ENCODE measurements around the gene TLN1. TPM values are rescaled to one million over a fixed set of nuclear protein-coding genes. Genes with fewer than 3 reads are reported as not detected.
A peak's percentile ranks its signal among the peaks of the same experiment; 100 is the strongest.

Gene TLN1
- total RNA-seq, 1 experiment from 2014 or later = 109 TPM

DNA sequence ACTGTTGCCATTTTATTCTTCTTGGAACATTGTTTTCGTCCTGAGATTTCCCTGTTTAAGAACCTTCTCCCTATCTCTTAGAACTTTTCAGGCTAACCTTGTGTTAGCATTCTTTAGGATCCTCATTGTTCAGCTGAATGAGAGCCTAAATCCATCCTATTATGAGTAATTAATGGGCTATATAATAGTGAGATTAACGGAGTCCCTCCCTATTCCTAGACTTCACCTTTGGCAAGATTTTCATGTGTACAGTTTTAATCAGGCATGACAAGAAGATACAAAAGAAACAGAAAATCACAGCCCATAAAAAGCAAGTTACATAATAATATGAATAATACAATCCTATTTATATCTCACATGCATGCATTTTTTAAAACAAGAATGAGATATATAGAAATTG, 31.2 kb upstream of the TLN1 start:
- H3K9me3 Mint-ChIP-seq = no peaks in the 10 kb centered on the region
- H3K27me3 Mint-ChIP-seq (ENCODE audit: low read depth) = no peaks in the 10 kb centered on the region
- DNase-seq (ENCODE audit: low spot score) (no peak), ATAC-seq (no peak)
- ChIA-PET POLR2A (no interaction called here), CTCF (interaction anchor here (0.6 to 0.7 kb wide), 2 partner anchors 18 to 776 kb away, joined by 3 read pairs; no protein-coding TSS in a partner anchor)
- TF ChIP-seq, protein P1, sequence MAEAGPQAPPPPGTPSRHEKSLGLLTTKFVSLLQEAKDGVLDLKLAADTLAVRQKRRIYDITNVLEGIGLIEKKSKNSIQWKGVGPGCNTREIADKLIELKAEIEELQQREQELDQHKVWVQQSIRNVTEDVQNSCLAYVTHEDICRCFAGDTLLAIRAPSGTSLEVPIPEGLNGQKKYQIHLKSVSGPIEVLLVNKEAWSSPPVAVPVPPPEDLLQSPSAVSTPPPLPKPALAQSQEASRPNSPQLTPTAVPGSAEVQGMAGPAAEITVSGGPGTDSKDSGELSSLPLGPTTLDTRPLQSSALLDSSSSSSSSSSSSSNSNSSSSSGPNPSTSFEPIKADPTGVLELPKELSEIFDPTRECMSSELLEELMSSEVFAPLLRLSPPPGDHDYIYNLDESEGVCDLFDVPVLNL (CRISPR knock-in tag; IDR thresholded peaks at IDR 0.05; ENCODE audit: borderline replicate concordance, low read depth) = no peak
- TF ChIP-seq EMX1 (CRISPR knock-in tag; IDR thresholded peaks at IDR 0.05) (no peak), GRHL2 (CRISPR knock-in tag; IDR thresholded peaks at IDR 0.05; ENCODE audit: insufficient replicate concordance, severe bottlenecking) (no peak), KAT7 (CRISPR knock-in tag; IDR thresholded peaks at IDR 0.05; ENCODE audit: borderline replicate concordance) (no peak), RELA (CRISPR knock-in tag; IDR thresholded peaks at IDR 0.05; ENCODE audit: borderline replicate concordance) (no peak), ZNF317 (CRISPR knock-in tag; IDR thresholded peaks at IDR 0.05; ENCODE audit: borderline replicate concordance, low read depth) (no peak), ELF4 (CRISPR knock-in tag; IDR thresholded peaks at IDR 0.05; ENCODE audit: low read depth) (no peak), ZNF232 (CRISPR knock-in tag; IDR thresholded peaks at IDR 0.05) (no peak), ESRRA (CRISPR knock-in tag; IDR thresholded peaks at IDR 0.05; ENCODE audit: borderline replicate concordance) (no peak), E2F1 (CRISPR knock-in tag; IDR thresholded peaks at IDR 0.05) (no peak), CBFB (CRISPR knock-in tag; IDR thresholded peaks at IDR 0.05; ENCODE audit: low read depth) (no peak), TP53 (CRISPR knock-in tag; IDR thresholded peaks at IDR 0.05) (no peak), CREM (CRISPR knock-in tag; IDR thresholded peaks at IDR 0.05) (no peak), ZNF396 (CRISPR knock-in tag; IDR thresholded peaks at IDR 0.05; ENCODE audit: borderline replicate concordance) (no peak), ZNF219 (CRISPR knock-in tag; IDR thresholded peaks at IDR 0.05; ENCODE audit: borderline replicate concordance) (no peak), ZNF423 (CRISPR knock-in tag; IDR thresholded peaks at IDR 0.05) (no peak), GTF2I (CRISPR knock-in tag; conservative IDR thresholded peaks at IDR 0.05) (no peak)
- TF ChIP-seq, protein P2, sequence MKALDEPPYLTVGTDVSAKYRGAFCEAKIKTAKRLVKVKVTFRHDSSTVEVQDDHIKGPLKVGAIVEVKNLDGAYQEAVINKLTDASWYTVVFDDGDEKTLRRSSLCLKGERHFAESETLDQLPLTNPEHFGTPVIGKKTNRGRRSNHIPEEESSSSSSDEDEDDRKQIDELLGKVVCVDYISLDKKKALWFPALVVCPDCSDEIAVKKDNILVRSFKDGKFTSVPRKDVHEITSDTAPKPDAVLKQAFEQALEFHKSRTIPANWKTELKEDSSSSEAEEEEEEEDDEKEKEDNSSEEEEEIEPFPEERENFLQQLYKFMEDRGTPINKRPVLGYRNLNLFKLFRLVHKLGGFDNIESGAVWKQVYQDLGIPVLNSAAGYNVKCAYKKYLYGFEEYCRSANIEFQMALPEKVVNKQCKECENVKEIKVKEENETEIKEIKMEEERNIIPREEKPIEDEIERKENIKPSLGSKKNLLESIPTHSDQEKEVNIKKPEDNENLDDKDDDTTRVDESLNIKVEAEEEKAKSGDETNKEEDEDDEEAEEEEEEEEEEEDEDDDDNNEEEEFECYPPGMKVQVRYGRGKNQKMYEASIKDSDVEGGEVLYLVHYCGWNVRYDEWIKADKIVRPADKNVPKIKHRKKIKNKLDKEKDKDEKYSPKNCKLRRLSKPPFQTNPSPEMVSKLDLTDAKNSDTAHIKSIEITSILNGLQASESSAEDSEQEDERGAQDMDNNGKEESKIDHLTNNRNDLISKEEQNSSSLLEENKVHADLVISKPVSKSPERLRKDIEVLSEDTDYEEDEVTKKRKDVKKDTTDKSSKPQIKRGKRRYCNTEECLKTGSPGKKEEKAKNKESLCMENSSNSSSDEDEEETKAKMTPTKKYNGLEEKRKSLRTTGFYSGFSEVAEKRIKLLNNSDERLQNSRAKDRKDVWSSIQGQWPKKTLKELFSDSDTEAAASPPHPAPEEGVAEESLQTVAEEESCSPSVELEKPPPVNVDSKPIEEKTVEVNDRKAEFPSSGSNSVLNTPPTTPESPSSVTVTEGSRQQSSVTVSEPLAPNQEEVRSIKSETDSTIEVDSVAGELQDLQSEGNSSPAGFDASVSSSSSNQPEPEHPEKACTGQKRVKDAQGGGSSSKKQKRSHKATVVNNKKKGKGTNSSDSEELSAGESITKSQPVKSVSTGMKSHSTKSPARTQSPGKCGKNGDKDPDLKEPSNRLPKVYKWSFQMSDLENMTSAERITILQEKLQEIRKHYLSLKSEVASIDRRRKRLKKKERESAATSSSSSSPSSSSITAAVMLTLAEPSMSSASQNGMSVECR (CRISPR knock-in tag; IDR thresholded peaks at IDR 0.05; ENCODE audit: borderline replicate concordance) = no peak
- TF ChIP-seq, protein P3, sequence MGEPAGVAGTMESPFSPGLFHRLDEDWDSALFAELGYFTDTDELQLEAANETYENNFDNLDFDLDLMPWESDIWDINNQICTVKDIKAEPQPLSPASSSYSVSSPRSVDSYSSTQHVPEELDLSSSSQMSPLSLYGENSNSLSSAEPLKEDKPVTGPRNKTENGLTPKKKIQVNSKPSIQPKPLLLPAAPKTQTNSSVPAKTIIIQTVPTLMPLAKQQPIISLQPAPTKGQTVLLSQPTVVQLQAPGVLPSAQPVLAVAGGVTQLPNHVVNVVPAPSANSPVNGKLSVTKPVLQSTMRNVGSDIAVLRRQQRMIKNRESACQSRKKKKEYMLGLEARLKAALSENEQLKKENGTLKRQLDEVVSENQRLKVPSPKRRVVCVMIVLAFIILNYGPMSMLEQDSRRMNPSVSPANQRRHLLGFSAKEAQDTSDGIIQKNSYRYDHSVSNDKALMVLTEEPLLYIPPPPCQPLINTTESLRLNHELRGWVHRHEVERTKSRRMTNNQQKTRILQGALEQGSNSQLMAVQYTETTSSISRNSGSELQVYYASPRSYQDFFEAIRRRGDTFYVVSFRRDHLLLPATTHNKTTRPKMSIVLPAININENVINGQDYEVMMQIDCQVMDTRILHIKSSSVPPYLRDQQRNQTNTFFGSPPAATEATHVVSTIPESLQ (CRISPR knock-in tag; IDR thresholded peaks at IDR 0.05) = no peak
- TF ChIP-seq, protein P4, sequence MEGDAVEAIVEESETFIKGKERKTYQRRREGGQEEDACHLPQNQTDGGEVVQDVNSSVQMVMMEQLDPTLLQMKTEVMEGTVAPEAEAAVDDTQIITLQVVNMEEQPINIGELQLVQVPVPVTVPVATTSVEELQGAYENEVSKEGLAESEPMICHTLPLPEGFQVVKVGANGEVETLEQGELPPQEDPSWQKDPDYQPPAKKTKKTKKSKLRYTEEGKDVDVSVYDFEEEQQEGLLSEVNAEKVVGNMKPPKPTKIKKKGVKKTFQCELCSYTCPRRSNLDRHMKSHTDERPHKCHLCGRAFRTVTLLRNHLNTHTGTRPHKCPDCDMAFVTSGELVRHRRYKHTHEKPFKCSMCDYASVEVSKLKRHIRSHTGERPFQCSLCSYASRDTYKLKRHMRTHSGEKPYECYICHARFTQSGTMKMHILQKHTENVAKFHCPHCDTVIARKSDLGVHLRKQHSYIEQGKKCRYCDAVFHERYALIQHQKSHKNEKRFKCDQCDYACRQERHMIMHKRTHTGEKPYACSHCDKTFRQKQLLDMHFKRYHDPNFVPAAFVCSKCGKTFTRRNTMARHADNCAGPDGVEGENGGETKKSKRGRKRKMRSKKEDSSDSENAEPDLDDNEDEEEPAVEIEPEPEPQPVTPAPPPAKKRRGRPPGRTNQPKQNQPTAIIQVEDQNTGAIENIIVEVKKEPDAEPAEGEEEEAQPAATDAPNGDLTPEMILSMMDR (IDR thresholded peaks at IDR 0.05) = no peak
- H3K27ac Mint-ChIP-seq = peak overlapping the region; percentile 45; the same call in 1 of the 2 replicates
- peaks cover 27% of the 10 kb centered on the region for H3K4me1 Mint-ChIP-seq
- H3K36me3 Mint-ChIP-seq = peaks cover 3% of the 10 kb centered on the region; the same call in 1 of the 2 replicates
- no peak overlapping the region for H3K4me3 Mint-ChIP-seq

Measured in WTC11 (cell line).